IPS-15b (cell line): Measurements from ENCODE around the gene QDPR.
"Not testable (repeated sequence)": the region's sequence is repeated elsewhere in the genome, so short reads cannot be mapped to it uniquely, and the experiment has no call there.

Experiments
- H3K27me3 ChIP-seq: one replicate; pipeline ENCODE4 v1.6.1; 2013; ENCODE audit warnings: low read length; ENCODE audit not compliant: control insufficient read depth, insufficient read depth
- H3K36me3 ChIP-seq: one replicate; pipeline ENCODE4 v1.6.1; 2013; ENCODE audit warnings: low read length; ENCODE audit not compliant: control insufficient read depth, insufficient read depth
- H3K4me1 ChIP-seq: one replicate; pipeline ENCODE4 v1.6.1; 2013; ENCODE audit warnings: mild to moderate bottlenecking, low read length; ENCODE audit not compliant: control insufficient read depth, insufficient read depth
- H3K4me3 ChIP-seq: one replicate; pipeline ENCODE4 v1.5.1; 2013; ENCODE audit warnings: low read depth, low read length
- H3K9ac ChIP-seq: one replicate; pipeline ENCODE4 v1.6.1; 2013; ENCODE audit warnings: low read depth, mild to moderate bottlenecking, low read length
- H3K9me3 ChIP-seq: one replicate; pipeline ENCODE4 v1.6.1; 2013; ENCODE audit warnings: mild to moderate bottlenecking, low read length; ENCODE audit not compliant: control insufficient read depth, insufficient read depth

QDPR gene

GRCh38 chr4:17546222-17546621 lies 34.3 kb upstream of the QDPR start:
- Histone ChIP-seq H3K9me3 (no peaks in the 10 kb centered on the region), H3K4me3 (no peak overlapping the region), H3K4me1 (peaks cover 11% of the 10 kb centered on the region), H3K36me3 (no peaks in the 10 kb centered on the region), H3K9ac (no peak overlapping the region), H3K27me3 (peaks cover 12% of the 10 kb centered on the region)

- Histone ChIP-seq H3K9me3 (no peaks in the 10 kb centered on the region), H3K4me1 (peaks cover 11% of the 10 kb centered on the region), H3K27me3 (peaks cover 12% of the 10 kb centered on the region), H3K36me3 (no peaks in the 10 kb centered on the region), H3K4me3 (no peak overlapping the region), H3K9ac (no peak overlapping the region)
These were observed 33.7 kb upstream of the QDPR start for GRCh38 chr4:17545374-17546140.

- Histone ChIP-seq H3K9ac (no peak overlapping the region), H3K27me3 (peaks cover 12% of the 10 kb centered on the region), H3K9me3 (no peaks in the 10 kb centered on the region), H3K4me1 (peaks cover 11% of the 10 kb centered on the region), H3K36me3 (no peaks in the 10 kb centered on the region), H3K4me3 (no peak overlapping the region)
These were observed 32.9 kb upstream of the QDPR start for GRCh38 chr4:17544831-17545234.

- Histone ChIP-seq H3K27me3 (peaks cover 12% of the 10 kb centered on the region), H3K36me3 (no peaks in the 10 kb centered on the region), H3K9me3 (no peaks in the 10 kb centered on the region), H3K4me1 (peaks cover 11% of the 10 kb centered on the region), H3K9ac (no peak overlapping the region), H3K4me3 (no peak overlapping the region)
These were observed 32.3 kb upstream of the QDPR start for GRCh38 chr4:17544205-17544604.

GRCh38 chr4:17537060-17537459 lies 25.2 kb upstream of the QDPR start:
- H3K36me3 ChIP-seq, H3K9ac ChIP-seq: not testable (repeated sequence)

GRCh38 chr4:17535906-17536305 lies 24.0 kb upstream of the QDPR start:
- Histone ChIP-seq H3K36me3 (no peaks in the 10 kb centered on the region), H3K9ac (no peak overlapping the region)

More at GRCh38 chr4:17537060-17537459, 25.2 kb upstream of the QDPR start:
- H3K4me3 ChIP-seq, H3K4me1 ChIP-seq, H3K9me3 ChIP-seq, H3K27me3 ChIP-seq: not testable (repeated sequence)

GRCh38 chr4:17535242-17535641 lies 23.4 kb upstream of the QDPR start:
- no peak overlapping the region for H3K9ac ChIP-seq
- H3K27me3 ChIP-seq: no peaks in the 10 kb centered on the region
- no peaks in the 10 kb centered on the region for H3K9me3 ChIP-seq
- H3K36me3 ChIP-seq: no peaks in the 10 kb centered on the region
- no peaks in the 10 kb centered on the region for H3K4me1 ChIP-seq
- H3K4me3 ChIP-seq: no peak overlapping the region

More at GRCh38 chr4:17535906-17536305, 24.0 kb upstream of the QDPR start:
- H3K4me1 ChIP-seq: no peaks in the 10 kb centered on the region
- no peaks in the 10 kb centered on the region for H3K27me3 ChIP-seq
- no peaks in the 10 kb centered on the region for H3K9me3 ChIP-seq
- no peak overlapping the region for H3K4me3 ChIP-seq

GRCh38 chr4:17534705-17535104 lies 22.8 kb upstream of the QDPR start:
- Histone ChIP-seq H3K9ac (no peak overlapping the region), H3K27me3 (no peaks in the 10 kb centered on the region), H3K4me3 (no peak overlapping the region), H3K9me3 (no peaks in the 10 kb centered on the region), H3K36me3 (no peaks in the 10 kb centered on the region), H3K4me1 (no peaks in the 10 kb centered on the region)

GRCh38 chr4:17531538-17532285 lies 19.8 kb upstream of the QDPR start:
- Histone ChIP-seq H3K4me3 (no peak overlapping the region), H3K27me3 (no peaks in the 10 kb centered on the region), H3K4me1 (no peaks in the 10 kb centered on the region), H3K36me3 (no peaks in the 10 kb centered on the region), H3K9me3 (no peaks in the 10 kb centered on the region), H3K9ac (no peak overlapping the region)

GRCh38 chr4:17528551-17529165 lies 16.8 kb upstream of the QDPR start:
- Histone ChIP-seq H3K4me3 (no peak overlapping the region), H3K9me3 (no peaks in the 10 kb centered on the region), H3K27me3 (no peaks in the 10 kb centered on the region), H3K36me3 (no peaks in the 10 kb centered on the region), H3K9ac (no peak overlapping the region), H3K4me1 (no peaks in the 10 kb centered on the region)

GRCh38 chr4:17526695-17527477 lies 15.0 kb upstream of the QDPR start:
- Histone ChIP-seq H3K4me3 (no peak overlapping the region), H3K9ac (no peak overlapping the region), H3K9me3 (no peaks in the 10 kb centered on the region), H3K4me1 (no peaks in the 10 kb centered on the region), H3K36me3 (no peaks in the 10 kb centered on the region), H3K27me3 (no peaks in the 10 kb centered on the region)
